ENCODE measurements around the gene PMM1. TPM values are rescaled to one million over a fixed set of nuclear protein-coding genes. Genes with fewer than 3 reads are reported as not detected.

Gene PMM1
- total RNA-seq, 1 donor = 15.6 TPM

GRCh38 chr22:41571786-41572185 lies 17.9 kb downstream of the PMM1 start:
- Histone ChIP-seq H3K27me3 (ENCODE audit: insufficient read depth, low read length) (no peaks in the 10 kb centered on the region), H3K4me3 (ENCODE audit: insufficient read depth, low read length) (no peak overlapping the region), H2AFZ (ENCODE audit: low read length) (no peak overlapping the region), H3K4me1 (ENCODE audit: insufficient read depth, low read length) (no peaks in the 10 kb centered on the region), H3K27ac (ENCODE audit: low read depth, low read length) (no peak overlapping the region), H3K9me3 (ENCODE audit: low read depth, low read length) (no peaks in the 10 kb centered on the region), H4K20me1 (ENCODE audit: insufficient read depth, low read length) (no peaks in the 10 kb centered on the region), H3K36me3 (ENCODE audit: insufficient read depth, low read length) (peaks cover 3% of the 10 kb centered on the region), H3K4me2 (ENCODE audit: insufficient read depth, low read length) (no peak overlapping the region), H3K79me2 (ENCODE audit: insufficient read depth, low read length) (no peaks in the 10 kb centered on the region)
- peak; percentile 30 for DNase-seq (ENCODE audit: insufficient read length, low spot score, missing footprints)
- TF ChIP-seq CTCF (IDR thresholded peaks at IDR 0.05; ENCODE audit: extremely low read depth, low read depth, low read length) = no peak

- peaks cover 6% of the 10 kb centered on the region for H3K4me1 ChIP-seq (ENCODE audit: insufficient read depth, low read length)
- TF ChIP-seq CTCF (IDR thresholded peaks at IDR 0.05; ENCODE audit: extremely low read depth, low read depth, low read length) = no peak
- no peaks in the 10 kb centered on the region for H4K20me1 ChIP-seq (ENCODE audit: insufficient read depth, low read length)
- no peak overlapping the region for H2AFZ ChIP-seq (ENCODE audit: low read length)
- no peak overlapping the region for H3K4me3 ChIP-seq (ENCODE audit: insufficient read depth, low read length)
- H3K9me3 ChIP-seq (ENCODE audit: low read depth, low read length) = no peaks in the 10 kb centered on the region
- no peaks in the 10 kb centered on the region for H3K79me2 ChIP-seq (ENCODE audit: insufficient read depth, low read length)
- H3K36me3 ChIP-seq (ENCODE audit: insufficient read depth, low read length) = peaks cover 1% of the 10 kb centered on the region
- DNase-seq (ENCODE audit: insufficient read length, low spot score, missing footprints) = peak; percentile 44
- H3K27ac ChIP-seq (ENCODE audit: low read depth, low read length) = no peak overlapping the region
- H3K27me3 ChIP-seq (ENCODE audit: insufficient read depth, low read length) = no peaks in the 10 kb centered on the region
- no peak overlapping the region for H3K4me2 ChIP-seq (ENCODE audit: insufficient read depth, low read length)
These were observed 19.4 kb downstream of the PMM1 start for GRCh38 chr22:41570221-41570620.

- no peak overlapping the region for H3K4me2 ChIP-seq (ENCODE audit: insufficient read depth, low read length)
- no peak overlapping the region for H2AFZ ChIP-seq (ENCODE audit: low read length)
- H3K36me3 ChIP-seq (ENCODE audit: insufficient read depth, low read length) = no peaks in the 10 kb centered on the region
- no peaks in the 10 kb centered on the region for H4K20me1 ChIP-seq (ENCODE audit: insufficient read depth, low read length)
- H3K4me1 ChIP-seq (ENCODE audit: insufficient read depth, low read length) = peaks cover 8% of the 10 kb centered on the region
- no peak for TF ChIP-seq CTCF (IDR thresholded peaks at IDR 0.05; ENCODE audit: extremely low read depth, low read depth, low read length)
- H3K9me3 ChIP-seq (ENCODE audit: low read depth, low read length) = no peaks in the 10 kb centered on the region
- H3K79me2 ChIP-seq (ENCODE audit: insufficient read depth, low read length) = no peaks in the 10 kb centered on the region
- no peaks in the 10 kb centered on the region for H3K27me3 ChIP-seq (ENCODE audit: insufficient read depth, low read length)
- peak; percentile 50 for DNase-seq (ENCODE audit: insufficient read length, low spot score, missing footprints)
- H3K4me3 ChIP-seq (ENCODE audit: insufficient read depth, low read length) = no peak overlapping the region
- no peak overlapping the region for H3K27ac ChIP-seq (ENCODE audit: low read depth, low read length)
These were observed 20.8 kb downstream of the PMM1 start for GRCh38 chr22:41568811-41569210.

GRCh38 chr22:41567512-41567768 lies 22.2 kb downstream of the PMM1 start:
- Histone ChIP-seq H3K4me2 (ENCODE audit: insufficient read depth, low read length) (no peak overlapping the region), H3K79me2 (ENCODE audit: insufficient read depth, low read length) (no peaks in the 10 kb centered on the region), H2AFZ (ENCODE audit: low read length) (no peak overlapping the region), H3K27me3 (ENCODE audit: insufficient read depth, low read length) (no peaks in the 10 kb centered on the region), H3K9me3 (ENCODE audit: low read depth, low read length) (no peaks in the 10 kb centered on the region), H3K4me3 (ENCODE audit: insufficient read depth, low read length) (no peak overlapping the region), H3K27ac (ENCODE audit: low read depth, low read length) (no peak overlapping the region), H3K4me1 (ENCODE audit: insufficient read depth, low read length) (peaks cover 19% of the 10 kb centered on the region), H4K20me1 (ENCODE audit: insufficient read depth, low read length) (no peaks in the 10 kb centered on the region), H3K36me3 (ENCODE audit: insufficient read depth, low read length) (no peaks in the 10 kb centered on the region)
- no peak for DNase-seq (ENCODE audit: insufficient read length, low spot score, missing footprints)
- no peak for TF ChIP-seq CTCF (IDR thresholded peaks at IDR 0.05; ENCODE audit: extremely low read depth, low read depth, low read length)

Data from osteoblast (primary cell).